ENCODE measurements around the gene KRTAP12-3.
"Not testable (repeated sequence)": the region's sequence is repeated elsewhere in the genome, so short reads cannot be mapped to it uniquely, and the experiment has no call there.

Gene KRTAP12-3, protein sequence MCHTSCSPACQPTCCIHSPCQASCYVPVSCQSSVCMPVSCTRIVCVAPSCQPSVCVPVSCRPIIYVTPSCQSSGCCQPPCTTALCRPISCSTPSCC
- total RNA-seq: 0 to 0.20 reads per million in 2 donors

DNA sequence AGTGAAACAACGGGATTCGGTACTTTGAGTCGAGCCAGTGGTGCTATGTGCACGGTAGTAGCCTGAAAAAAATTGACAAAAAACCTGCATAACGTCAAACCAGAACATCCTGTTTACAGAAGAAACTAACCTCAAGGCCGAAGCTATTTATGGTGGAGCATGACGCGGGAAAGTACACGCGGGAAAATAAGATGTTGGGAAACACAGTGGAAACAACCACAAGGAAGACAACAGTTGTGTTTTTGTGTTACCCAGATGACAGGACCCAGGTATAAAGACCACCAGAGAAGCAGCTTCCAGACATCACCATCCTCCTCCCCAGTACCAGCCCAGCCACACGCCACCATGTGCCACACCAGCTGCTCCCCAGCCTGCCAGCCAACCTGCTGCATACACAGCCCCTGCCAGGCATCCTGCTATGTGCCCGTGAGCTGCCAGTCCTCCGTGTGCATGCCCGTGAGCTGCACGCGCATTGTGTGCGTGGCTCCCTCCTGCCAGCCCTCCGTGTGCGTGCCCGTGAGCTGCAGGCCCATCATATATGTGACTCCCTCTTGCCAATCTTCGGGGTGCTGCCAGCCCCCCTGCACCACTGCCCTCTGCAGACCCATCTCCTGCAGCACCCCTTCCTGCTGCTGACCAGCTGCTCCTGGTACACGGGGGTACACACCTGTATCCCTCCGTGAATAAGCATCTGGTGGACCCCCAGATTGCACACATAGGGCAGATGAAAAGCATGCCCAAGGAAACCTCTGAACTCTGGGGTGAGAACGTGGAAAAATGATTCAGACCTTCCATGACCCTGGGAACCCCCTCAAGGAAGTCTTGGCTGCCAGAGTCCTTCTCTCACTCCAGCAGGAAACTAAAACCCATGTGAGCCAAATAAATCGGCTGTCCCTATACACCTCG lies at the start of gene KRTAP12-3:
Gene KRTAP12-3, plus strand, starts transcription at position 298 of the 906 bp plus-strand sequence. Its CDS starts 48 bp downstream, at position 346.
- peak in 3 of 5 experiments; percentile 44 to 92 (median 89) for DNase-seq

DNA sequence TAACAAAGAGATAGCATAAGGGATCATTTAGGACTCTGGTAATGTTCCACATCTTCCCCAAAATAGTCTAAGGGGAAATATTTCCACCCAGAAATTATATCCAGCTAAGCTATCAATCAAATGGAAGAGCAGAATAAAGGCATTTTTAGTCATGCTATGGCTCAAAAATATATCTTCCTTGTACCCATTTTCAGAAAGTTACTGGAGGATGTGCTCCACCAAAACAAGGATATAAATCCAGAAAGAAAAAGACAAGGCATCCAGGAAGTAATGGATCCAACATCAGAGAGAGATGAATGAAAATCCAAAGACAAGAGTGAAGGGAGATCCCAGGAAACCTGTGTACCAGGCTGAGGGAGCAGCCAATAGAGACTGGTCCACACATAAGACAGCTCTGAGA lies 48.5 kb upstream of the KRTAP12-3 start:
- DNase-seq: no peak

DNA sequence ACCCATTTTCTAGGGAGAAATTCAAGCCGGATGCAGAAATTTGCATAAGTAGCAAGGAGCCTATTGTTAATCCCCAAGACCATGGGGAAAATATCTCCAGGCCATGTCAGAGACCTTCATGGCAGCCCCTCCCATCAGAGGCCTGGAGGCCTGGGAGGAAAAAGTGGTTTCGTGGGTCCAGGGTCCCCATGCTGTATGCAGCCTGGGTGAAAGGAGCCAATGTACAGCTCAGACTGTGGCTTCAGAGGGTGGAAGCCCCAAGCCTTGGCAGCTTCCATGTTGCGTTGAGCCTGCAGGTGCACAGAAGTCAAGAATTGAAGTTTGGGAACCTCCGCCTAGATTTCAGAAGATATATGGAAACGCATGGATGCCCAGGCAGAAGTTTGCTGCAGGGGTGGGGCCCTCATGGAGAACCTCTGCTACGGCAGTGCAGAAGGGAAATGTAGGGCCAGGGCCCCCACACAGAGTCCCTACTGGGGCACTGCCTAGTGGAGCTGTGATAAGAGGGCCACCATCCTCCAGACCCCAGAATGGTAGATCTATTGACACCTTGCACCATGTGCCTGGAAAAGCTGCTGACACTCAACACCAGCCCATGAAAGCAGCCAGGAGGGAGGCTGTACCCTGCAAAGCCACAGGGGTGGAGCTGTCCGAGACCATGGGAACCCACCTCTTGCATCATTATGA lies 47.4 kb upstream of the KRTAP12-3 start:
- DNase-seq: not testable (repeated sequence)

DNA sequence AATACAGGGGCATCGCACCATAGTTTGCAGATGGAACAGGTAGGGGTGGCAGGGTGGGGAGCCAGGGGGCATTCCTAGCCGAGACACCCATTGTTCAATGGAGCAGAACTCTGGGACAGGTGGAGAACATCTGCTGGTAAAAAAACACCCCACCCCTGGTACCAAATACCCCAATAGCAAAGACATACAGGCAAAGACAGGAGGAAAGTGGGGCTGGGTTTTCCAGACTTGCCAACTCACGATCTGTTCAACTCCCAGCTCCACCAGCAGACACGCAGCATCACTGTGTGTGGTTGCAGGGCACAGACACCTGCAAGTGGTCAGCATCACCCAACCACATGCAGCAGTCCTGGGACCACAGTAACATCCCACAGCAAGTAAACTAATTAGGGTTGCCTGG lies 46.2 kb upstream of the KRTAP12-3 start:
- DNase-seq: no peak

DNA sequence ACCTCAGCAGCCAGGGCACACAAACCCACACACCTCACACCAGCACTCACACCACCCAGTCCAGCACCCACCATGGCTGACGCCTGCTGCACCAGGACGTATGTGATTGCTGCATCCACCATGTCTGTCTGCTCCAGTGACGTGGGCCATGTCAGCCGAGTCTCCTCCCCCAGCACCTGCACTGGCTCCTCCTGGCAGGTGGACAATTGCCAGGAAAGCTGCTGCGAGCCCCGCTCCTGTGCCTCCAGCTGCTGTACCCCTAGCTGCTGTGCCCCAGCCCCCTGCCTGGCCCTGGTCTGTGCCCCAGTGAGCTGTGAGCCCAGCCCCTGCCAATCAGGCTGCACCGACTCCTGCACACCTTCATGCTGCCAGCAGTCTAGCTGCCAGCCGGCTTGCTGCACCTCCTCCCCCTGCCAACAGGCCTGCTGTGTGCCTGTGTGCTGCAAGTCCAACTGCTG lies 45.7 kb upstream of the KRTAP12-3 start, which contains the start of gene KRTAP10-8:
Gene KRTAP10-8, plus strand, starts transcription at position 51 of the 458 bp plus-strand sequence. Its CDS starts 22 bp downstream, at position 73.
- no peak for DNase-seq

DNA sequence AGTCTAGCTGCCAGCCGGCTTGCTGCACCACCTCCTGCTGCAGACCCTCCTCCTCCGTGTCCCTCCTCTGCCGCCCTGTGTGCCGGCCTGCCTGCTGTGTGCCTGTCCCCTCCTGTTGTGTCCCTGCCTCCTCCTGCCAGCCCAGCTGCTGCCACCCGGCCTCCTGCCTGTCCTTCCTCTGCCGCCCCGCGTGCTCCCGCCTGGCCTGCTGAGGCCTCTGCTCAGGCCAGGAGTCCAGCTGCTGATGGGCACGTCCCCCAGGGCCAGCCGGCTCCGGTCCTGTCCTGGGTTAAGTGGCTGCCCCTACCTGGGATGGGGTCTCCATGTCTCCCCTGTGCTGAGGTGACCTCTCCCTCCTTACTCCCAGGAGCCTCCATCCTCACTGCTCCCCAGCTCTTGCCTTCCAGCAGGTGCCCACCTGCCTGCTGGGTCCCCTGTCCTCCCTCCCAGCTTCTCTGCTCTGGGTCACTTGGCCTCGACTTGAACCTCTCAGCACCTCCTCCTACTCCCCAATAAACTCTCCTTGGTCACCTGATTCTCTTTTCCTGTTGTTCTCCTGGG lies 45.0 kb upstream of the KRTAP12-3 start:
- no peak for DNase-seq

DNA sequence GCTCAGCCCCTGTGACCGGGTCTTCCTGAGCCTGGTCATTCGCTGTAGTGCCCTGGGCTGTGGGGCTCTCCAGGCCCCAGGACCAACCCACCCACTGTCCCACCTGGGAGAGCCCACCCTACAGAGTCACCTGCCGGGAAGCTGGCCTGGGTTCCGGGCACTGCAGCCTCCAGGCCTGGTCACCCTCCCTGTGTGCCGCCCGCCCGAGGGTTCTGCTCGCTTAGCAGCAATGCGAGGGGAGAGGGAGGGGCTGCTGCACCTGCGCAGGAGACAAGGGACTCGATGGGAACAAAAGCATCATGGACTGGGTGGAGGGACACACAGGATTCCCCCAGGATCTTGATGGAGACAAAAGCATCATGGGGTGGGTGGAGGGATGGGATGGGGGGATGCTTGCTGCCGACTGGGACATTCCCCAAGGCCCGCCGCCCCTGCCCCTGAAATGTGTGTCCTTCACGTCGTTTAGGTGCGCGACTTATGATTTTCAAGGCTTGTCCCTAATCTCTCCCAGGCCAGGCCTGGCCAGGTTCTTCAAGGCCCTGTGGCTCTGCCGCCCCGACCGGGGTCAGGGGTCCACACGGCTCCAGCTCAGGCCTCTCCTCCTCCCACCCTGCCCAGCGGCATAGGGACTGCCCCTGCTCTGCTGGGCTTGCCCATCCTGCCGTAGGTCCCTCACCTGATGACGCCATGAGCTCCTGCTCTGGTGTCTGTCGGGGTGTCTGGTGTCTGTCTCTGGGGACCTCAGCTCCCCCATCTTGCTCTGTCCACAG lies 44.2 kb upstream of the KRTAP12-3 start:
- DNase-seq: no peak

DNA sequence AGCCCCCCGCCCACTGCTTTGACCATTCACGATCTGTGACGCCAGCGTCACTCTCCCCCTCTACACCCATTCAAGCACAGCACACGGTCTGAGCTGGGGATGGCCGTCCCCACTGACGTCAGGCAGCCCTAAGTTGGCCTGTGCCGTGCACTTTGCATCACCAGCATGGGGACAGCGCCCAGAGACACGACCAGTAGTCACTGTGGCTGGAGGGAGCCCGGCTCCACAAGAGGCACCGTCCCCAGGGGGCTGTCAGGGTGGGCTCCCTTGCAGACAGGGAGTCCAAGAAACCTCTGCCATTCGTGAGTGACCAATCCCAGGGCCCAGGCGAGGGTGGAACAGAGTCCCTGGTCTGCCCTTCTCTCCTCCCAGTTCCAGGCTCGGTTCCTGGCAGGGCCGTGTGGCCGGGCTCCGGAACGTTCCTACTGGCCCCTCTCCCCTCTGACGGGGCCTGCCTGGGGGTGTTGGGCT lies 43.5 kb upstream of the KRTAP12-3 start:
- DNase-seq: no peak

DNA sequence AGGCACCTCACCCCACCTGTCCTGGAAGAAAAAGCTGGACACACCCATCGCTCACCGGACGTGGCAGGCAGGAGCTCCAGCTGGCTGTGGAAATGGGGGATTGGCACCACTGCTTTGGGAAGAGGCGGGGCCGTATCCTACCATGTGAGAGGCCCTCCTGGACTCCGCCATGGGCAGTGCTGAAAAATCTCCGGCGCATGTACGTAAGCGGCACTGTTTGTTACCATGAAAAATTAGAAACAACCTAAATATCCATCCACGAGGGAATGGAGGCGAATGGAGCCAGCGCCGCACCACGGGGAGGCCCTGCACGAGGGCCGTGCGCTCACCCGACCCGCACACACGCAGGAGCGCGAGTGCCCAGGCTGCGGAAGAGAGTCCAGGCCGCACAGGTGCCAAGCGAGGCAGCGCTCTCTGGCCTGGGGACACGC lies 42.8 kb upstream of the KRTAP12-3 start:
- DNase-seq: no peak

DNA sequence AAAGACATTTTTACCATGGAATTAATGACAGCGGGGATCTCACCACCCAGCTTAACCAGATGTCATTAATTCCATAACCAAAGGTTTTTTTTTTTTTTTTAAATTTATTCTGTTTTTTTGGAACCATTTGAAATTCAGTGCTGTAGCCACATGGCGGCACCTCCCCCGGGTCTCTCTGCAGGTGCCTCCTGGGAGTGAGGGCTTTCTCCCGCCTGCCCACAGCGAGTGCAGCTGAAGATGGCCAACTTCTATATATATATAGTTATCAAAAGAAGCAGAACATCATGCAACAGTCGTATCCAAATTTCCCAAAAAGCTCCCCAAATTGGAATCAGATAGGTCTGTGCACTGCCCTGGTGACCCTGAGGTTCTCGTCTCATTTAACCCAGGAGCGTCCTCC lies 42.3 kb upstream of the KRTAP12-3 start:
- no peak for DNase-seq

DNA sequence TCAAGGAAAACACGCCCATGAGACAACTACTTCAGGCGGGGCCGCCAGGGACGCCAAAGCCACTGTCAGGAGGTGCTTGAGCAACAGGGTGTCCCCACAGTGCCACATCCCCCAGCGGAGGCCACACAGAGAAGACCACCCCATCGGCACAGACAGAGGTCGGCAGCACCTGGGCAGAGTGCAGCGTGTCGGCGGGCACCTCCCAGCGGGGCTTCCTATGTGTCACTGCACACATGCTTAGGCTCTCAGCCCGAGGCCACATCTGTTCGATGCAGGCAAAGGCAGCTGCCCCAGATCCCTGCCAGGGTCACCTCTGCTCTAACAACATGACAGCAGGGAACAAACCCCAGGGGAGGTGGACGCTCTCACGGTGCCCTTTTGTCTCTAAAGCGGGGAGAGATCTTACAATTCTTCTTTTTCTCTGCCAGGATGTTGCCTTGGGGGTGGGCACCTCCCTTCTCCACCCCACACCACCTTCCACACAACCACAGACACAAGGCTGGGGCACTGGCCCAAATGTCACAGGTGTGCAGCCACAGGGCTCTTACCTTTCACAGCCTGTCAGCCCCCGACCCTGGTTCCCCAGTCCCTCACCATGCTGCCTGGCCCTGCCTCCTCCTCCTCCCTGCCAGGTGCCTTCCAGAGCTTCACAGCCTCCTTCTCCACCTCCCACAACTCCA lies 41.7 kb upstream of the KRTAP12-3 start:
- DNase-seq: no peak

DNA sequence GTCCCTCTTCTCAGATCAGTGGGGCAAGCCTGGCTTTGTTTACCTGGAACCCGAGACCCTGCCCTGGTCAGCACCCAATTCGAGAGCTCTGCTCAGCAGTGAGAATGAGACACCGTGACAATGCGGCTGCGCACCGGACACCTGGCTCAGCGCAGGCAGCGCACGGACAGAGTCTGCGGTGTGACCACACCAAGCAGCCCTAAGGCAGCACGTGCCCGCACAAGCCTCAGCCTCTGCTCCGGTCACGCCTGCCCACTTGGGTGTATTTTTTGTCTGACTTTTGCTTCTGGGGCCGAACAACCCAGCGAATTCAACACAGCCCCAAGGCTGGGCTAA lies 41.2 kb upstream of the KRTAP12-3 start:
- DNase-seq: no peak

DNA sequence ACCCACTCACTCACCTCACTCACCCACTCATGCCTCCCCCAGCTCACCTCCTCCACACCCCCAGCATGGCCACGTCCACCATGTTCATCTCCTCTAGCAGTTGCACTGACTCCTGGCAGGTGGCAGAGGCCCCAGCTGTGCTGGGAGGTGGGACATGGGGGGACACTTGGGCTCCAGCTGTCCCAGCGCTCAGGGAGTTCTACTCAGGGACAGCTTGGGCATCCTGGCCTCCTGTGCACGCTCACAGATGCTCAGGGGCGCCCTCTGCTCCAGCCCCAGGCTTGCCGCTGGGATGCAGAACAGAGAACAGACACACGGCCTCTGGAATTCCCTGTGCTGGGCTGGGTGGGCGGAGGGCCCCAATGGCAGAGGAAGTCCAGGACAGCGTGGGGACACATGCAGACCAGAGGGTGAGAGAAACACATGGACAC lies 40.6 kb upstream of the KRTAP12-3 start:
- DNase-seq: no peak

DNA sequence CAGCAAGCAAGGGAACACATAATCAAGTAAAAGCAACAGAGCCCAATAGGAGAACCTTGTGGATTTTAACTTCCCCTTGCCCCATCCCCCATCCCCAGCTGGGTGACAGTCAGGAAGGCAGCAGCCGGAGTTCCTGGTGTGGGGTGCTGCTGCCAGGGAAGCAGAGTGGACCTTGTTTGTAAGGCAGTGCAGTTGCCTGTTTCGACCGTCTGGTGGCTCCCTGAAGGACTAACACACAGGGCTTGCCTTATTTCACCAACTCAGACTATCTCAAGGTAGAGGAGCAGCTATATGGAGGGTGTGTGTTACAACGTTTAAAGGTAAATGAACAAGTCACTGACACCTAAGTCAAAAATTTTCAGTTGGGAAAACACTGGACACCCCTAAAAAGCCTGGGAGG lies 39.2 kb upstream of the KRTAP12-3 start:
- DNase-seq: no peak

DNA sequence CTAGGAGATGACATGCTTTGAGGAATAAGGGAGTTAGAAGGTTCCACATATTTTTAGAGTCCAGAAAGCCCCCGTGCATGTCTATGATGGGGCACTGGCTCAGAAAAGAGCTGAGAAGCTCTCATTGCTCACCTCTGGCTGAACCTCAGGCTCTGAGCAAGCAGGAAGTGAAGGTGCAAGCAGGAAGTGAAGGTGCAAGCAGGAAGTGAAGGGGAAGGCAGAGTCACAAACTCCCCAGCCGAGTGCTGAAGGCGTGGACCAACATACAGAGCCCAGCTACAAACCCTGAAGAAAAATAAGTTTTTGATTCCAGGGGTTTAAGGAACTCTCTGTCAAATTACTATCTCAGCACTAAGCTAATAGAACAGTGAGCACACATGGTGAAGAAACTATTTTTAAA lies 38.8 kb upstream of the KRTAP12-3 start:
- peak in 4 of 5 experiments; percentile 30 to 83 (median 52) for DNase-seq

DNA sequence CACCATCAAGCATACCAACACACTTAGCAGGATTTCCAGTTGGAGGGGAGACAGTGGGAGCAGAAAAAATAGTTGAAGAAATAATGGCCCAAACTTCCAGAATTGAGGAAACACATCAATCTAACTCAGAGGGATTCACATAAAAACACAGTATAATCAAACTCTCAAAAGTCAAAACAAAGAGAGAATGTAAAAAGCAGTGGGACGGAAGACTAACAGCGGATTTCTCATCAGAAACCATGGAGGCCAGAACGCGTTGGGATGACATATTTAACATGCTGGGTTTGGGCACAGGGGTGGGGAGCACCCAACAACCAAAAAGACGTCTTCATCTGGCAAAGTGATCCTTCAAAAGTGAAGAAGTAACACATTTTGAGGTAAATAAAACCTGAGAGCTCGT lies 37.8 kb upstream of the KRTAP12-3 start:
- DNase-seq: no peak

DNA sequence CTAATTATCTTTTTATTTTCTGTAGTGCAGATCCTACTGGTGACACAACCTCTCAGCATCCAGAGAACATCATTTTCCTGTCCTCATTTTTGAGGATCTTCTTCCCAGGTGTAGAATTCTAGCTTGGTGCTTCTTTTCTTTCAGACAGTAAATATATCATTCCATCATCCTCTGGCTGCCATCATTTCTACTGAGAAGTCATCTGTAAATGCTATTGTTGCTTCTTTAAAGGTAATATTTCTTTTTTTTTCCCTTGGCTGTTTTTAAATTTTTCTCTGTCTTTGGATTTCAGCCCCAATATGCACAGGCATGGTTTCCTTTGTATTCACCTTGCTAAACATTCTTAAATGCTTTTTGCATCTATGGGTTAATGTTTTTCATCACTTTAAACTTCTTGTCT lies 34.2 kb upstream of the KRTAP12-3 start:
- no peak for DNase-seq

DNA sequence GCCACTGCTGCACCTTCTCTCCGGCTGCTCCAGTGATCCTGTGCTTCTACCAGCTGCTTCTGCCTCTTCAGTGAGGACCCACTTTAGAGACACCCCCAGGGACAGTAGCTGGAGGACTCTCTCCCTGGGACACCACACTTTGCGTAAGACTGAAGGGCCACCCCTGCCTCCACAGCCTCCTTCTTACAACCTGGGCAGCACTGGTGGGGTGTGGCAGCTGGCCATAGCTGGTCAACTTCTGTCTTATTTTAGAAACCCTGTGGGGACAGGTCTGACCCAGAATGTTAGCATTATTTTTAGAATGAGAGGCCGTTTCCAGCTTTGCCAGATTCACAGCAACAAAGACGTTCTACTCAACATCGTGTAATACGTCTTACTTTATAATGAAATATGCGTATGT lies 32.0 kb upstream of the KRTAP12-3 start:
- DNase-seq: no peak

DNA sequence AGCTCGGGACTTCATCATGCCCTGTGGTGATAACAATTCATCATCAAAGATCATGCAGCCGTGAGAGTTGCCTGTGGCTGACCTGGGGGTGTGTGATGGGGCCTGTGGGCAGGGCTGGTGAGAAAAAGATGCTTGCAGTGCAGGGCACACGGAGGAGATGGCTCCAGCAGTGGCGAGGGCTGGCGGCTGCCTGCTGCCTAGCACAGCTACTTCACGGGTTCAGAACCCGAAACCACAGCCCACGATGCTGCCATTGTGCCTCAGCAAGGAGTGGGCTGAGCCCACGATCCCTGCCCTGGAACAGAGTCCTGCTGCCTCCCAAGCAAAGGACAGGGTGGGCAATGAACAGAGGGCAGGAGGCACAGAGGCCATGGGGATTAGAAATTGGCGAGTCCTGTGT lies 31.5 kb upstream of the KRTAP12-3 start:
- peak in 1 of 5 experiments; percentile 37 for DNase-seq

DNA sequence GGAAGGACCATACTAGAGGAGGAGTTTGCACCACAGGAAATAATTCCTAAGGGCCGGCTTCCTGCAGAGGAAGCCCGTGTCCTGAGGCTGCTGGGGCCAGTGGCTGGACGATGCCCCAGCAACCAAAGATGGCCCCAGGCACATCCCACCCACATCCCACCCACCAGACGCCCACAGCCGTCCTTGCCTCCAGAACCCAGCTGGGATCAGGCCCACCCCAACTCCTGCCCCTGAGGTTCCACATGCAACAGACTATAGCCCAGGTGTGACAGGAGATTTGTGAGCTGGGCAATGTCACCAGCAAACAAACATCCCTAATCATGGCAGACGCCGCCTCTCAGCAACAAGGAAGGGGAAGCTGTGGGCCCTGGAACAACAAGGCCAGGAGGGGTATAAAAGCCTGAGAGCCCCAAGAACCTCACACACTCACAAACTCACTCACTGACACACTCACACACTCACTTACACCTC lies 31.0 kb upstream of the KRTAP12-3 start, which contains the start of gene KRTAP10-9:
Gene KRTAP10-9, plus strand, starts transcription at position 421 of the 471 bp plus-strand sequence. CDS start 79 bp downstream, outside the sequence.
- DNase-seq: no peak

DNA sequence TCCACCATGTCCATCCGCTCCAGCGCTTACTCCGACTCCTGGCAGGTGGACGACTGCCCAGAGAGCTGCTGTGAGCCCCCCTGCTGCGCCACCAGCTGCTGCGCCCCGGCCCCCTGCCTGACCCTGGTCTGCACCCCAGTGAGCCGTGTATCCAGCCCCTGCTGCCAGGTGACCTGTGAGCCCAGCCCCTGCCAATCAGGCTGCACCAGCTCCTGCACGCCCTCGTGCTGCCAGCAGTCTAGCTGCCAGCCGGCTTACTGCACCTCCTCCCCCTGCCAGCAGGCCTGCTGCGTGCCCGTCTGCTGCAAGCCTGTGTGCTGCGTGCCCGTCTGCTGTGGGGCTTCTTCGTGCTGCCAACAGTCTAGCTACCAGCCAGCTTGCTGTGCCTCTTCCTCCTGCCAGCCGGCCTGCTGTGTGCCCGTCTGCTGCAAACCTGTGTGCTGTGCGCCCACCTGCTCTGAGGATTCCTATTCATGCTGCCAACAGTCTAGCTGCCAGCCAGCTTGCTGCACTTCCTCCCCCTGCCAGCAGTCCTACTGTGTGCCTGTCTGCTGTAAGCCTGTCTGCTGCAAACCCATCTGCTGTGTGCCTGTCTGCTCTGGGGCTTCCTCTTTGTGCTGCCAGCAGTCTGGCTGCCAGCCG lies 30.4 kb upstream of the KRTAP12-3 start:
- not testable (repeated sequence) for DNase-seq
